ENCODE measurements around the gene NPL.
A peak's percentile ranks its signal among the peaks of the same experiment; 100 is the strongest.

The NPL gene

DNA sequence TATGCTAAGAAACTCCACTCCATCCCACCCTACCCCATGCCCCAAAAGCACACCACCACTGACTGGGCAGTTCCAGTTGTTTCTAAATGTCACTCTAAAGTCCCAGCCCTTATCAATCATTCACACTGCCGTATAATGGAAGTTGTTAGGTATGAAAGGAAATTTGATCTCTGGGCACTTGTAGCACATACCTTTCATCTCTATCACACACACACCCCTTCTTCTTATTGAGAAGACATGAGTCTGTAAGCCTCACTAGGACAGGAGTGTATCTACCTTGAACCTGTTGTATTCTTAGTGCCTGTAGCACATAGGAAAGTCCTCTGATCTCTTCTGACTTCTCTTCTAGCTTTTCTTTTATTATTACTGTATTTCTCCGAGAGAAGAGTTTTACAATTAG, 27.3 kb downstream of the NPL start:
- DNase-seq (ENCODE audit: low spot score), result no peak

DNA sequence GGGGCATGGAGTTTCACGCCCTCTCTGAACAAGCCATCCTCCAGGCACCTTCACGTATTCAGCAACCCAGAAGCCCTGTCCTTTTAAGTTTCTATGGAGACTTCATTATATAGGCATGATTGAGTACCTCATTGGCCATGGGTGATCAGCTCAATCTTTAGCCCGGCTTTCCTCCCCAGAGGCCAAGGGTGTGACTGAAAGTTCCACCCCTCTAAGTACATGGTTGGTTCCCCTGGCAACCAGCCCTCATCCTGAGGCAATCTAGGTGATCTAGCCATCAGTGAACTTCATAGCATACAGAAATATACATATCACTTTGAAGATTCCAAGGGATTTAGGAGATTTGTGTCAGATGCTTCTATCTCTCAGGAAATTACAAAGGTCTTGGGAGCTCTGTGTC, 28.2 kb downstream of the NPL start:
- no peak for DNase-seq (ENCODE audit: low spot score)

DNA sequence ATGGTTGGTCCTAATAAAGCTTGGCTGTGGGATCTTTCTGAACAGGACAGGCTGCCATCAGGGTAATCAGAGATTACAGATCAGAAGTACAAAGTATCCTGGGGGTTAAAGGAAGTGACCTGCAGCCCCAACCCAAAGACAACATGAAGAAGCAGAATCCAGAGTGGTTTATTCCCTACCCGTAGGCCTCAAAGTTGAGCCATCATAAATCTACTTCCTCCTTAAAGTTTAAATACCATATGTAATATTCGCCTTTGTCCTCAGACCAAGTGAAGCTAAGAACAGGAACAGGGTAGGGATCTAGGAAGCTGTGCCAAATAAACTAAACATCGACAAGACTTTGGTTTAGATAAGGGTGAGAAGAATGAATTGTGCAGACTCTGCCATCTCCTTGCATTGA, 33.6 kb downstream of the NPL start:
- no peak for DNase-seq (ENCODE audit: low spot score)

DNA sequence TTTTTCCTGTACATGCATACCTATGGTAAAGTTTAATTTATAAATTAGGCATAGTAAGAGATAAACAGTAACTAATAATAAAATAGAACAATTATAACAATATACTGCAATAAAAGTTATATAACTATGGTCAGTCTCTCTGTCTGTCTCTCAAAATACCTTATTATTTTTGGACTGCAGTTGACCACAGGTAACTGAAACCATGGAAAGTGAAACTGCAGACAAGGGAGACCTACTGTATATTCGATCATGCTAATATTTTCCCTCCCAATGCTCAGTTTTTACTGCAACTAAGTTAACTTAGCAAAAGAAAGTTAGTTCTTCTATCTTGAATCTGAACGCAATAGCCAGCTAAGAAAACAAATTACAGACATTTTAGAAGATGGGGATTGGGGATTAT, 37.3 kb downstream of the NPL start:
- DNase-seq (ENCODE audit: low spot score), result no peak

DNA sequence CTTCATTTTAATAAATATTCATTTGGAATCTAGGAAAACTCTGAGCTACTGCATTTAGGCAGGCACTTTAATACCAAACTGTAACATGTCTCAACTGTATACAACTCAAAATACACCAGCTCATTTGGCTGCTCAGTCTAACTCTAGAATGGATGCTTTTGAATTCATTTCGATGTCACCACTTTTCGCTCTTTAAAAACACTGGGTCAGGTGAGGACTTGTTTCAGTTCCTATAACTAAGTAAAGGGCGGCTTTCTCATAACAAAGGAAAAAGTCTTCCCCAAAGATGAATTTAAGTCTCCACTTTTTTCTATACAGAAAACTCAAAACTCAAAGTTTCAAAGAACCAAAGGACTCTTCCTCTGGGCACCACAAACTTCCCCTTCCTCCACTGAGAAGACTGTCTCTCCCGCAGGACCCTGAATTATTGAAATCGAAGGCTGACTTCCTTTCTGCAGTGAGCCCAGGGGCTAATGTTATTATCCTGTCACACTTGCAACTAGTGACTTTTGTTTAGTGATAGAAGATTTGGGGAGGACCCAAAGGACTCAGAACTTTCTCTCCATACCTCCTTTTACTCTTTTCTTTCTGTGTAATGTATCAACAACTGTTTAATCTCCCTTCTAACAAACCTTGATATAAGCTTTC, 39.8 kb downstream of the NPL start:
- DNase-seq (ENCODE audit: low spot score), result no peak

DNA sequence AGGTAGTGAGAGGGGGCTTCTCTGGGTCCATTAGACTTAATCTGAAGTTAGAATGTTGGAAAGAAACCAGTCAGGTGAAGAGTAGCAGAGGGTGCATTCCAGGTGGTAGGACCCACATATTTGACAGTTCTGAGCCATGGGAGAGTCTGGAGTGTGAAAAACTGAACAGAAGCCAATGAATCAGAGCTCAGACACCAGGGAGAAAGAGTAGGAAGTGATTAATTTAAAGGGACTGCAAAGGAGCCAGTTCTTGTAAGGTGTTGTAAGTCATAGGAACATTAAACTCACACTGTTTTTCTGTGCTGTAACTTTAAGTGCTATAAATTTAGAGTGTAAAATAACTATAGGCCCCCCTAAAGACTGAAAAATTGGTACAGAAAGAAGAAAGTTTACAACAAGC, 43.7 kb downstream of the NPL start:
- DNase-seq (ENCODE audit: low spot score), result no peak

DNA sequence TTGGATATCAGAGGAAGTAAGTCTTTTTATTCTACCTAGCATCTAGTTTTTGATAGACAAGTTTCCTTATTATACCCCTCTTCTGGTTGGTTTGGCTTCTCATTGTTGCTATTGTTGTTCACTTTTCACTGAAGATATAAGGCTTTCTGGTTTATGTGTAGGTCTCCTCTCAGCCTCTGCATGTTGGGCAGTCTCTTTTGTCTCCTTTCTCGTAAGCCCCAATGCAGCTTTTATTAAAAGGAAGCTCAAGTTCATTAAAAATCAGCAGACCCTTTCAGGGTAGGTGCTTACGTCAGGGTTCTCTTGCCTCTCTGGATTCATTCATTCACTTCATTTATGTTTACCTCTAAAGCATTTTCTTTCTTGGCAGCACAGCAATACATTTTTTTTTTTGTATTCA, 44.8 kb downstream of the NPL start:
- no peak for DNase-seq (ENCODE audit: low spot score)

DNA sequence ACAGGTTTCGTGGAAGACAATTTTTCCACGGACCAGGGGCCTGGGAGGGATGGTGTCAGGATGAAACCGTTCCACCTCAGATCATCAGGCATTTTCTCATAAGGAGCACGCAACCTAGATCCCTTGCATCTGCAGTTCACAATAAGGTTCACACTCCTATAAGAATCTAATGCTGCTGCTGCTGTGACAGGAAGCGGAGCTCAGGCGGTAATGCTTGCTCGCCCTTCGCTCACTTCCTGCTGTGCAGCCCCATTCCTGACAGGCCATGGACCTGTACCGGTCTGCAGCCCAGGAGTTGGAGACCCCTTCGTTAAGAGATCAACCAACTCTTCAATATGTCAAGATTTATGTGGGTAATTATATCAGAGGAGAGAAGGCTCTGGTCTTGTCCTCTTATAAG, 46.2 kb downstream of the NPL start:
- DNase-seq (ENCODE audit: low spot score), result no peak

DNA sequence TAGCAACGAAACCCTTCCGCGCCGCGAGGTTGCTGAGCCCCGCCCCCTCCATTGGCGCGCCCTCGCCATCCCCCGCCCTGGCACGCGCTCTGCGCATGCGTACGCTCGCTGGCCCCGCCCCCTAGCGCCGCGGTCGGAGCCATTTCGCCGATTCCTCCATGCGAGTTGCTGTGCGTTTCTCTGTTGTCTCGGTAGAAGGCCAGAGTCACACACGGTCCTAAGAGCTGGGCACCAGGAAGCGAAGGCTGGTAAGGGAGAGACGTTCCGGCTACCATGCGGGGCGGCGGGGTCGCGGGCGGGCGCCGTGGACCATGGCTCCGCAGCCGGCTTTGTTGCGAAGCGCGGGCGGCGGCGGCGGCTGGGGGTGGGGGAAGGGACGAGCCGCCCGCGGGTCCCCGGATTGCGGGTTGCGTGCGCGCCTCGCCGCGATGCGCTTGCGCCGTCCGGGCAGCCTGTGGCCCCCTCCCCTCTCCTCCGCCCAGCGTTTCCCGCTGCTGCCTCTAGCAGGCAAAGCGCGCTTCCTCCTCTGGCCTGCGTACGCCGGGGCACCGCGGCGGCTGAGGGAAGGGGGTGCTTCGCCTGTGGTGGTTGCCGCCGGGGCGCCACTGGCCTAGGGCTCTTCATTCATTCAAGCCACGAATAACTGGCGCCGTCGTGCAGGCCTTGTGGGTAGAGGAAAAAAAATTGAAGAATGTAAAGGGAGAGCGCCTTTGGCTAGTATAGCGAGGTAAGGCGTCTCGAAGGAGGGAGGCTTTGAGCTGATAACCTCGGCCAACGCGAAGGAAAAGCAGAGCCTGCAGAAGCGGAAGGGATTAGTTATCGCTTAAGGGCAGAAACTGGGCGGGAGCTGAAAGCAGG, 49.9 kb downstream of the NPL start, which contains the start of gene DHX9:
DHX9 (plus strand) TSS at position 139 of the 858 bp plus-strand sequence. CDS start 3,220 bp downstream, outside the sequence.
- peak; percentile 99 for DNase-seq (ENCODE audit: low spot score)

DNA sequence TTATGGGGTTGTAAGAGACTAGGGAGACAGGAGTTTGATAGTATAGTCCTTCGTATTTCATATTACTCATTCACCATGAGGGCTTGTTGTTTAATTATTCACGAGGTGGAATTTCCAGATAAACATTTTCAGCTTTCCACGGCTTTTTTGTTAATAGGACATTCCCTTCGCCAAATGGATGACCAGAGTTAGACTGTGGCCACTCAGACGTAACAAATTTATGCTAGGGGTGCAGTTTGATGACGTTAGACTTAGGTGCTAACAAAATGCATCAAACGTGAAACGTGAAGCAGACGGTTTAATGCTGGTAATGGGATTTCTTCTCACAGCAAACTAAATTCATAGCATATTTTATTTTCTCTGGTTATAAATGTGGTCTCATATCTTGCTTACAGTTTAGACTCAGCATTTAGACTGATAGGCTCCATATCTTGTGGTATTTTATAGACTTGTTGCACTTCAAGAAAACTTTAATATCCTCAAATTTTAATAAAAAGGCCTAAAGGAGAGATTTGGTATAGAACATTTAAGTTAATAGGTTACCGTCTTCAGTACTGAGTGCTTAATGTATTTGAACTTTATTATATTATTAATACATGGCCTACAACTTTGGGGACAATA, 51.9 kb downstream of the NPL start:
- peak; percentile 7 for DNase-seq (ENCODE audit: low spot score)

DNA sequence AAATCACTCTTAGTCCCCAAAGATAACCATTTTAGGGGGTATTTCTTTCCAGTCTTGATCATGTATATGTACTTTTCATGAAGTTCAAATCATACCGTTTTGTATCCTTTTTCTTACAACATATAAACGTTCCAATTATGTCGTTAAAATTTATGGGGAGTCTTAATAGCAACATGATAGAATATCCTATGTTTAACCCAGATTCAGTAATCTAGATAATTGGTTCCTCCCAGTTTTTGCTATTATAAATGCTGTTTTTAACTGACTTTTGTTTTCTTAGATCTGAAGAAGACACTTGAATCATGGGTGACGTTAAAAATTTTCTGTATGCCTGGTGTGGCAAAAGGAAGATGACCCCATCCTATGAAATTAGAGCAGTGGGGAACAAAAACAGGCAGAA, 52.7 kb downstream of the NPL start:
- no peak for DNase-seq (ENCODE audit: low spot score)

DNA sequence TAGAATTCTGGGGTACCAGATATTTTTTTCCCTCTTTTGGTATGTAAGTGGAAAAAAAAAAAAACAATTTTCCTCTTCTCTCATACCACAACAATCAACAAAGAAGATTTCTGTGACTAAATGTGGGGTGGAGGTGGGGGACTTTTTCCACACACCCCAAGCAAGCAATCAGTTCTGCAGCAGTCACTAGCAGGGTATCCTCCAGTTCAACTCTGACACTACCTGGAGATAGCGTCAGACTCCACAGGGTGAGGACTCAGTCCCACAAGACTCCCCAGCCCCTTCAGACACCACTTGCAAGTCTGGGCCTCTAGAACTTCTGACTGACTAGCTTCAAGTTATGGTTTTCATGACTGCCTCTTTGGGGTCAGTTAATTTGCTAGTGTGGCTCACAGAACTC, 55.8 kb downstream of the NPL start:
- DNase-seq (ENCODE audit: low spot score), result no peak

DNA sequence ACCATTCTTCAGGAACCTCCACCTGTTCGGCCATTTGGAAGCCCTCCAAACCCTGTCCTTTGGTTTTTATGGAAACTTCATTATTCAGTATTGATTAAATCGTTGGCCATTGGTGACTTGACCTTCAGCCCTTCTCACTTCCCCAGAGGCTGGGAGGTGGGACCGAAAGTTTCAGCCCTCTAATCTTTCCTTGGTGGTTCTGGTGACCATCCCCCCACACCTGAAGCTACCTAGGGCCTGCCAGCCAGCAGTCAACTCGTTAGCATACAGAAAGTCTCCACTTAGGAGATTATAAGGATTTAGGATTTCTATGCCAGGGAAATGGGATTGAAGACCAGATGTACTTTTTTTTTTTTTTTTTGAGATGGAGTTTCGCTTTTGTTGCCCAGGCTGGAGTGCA, 56.3 kb downstream of the NPL start:
- DNase-seq (ENCODE audit: low spot score), result no peak

DNA sequence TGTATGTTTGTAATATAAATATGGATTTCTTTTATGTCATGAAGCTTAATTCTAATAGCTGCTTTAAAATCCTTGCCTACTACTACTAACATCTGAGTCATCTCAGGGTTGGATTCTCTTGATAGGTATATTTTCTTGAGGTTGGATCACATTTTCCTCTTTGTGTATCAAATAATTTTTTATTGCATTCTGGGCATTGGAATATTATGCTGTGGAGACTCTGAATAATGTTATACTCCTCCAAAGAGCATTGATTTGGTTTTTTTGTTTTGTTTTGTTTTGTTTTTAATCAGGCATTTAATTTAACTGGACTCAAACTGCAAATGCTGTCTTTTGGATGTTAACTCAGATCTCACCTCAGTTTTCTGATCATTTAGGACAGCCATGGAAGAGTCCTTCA, 57.5 kb downstream of the NPL start:
- DNase-seq (ENCODE audit: low spot score), result no peak

DNA sequence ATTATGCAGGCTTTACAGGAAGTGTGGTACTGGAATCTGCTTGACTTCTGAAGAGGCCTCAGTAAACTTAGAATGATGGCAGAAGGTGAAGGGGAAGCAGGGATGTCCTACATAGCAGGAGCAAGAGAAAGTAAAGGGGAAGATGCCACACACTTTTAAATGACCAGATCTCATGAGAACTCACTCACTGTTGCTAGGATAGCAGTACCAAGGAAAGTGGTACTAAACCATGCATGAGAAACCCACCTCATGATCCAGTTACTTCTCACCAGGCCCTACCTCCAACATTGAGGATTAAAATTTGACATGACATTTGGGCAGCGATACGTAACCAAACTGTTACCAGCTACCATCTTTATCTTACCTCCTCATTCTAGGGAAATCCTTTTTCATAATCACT, 59.2 kb downstream of the NPL start:
- DNase-seq (ENCODE audit: low spot score), result no peak

DNA sequence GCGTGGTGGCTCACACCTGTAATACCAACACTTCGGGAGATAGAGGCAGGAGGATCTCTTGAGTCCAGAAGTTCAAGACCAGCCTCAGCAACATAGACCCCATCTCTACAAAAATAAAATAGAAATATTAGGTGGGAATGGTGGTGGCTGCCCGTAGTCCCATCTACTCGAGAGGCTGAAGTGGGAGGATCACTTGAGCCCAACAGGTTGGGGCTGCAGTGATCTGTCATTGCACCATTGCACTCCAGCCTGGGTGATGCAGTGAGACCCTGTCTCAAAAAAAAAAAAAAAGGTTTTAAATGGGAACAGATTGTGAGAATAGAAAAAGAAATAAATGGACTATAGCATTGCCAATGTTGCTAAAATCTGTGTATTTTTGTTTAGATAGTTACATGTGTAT, 60.7 kb downstream of the NPL start:
- no peak for DNase-seq (ENCODE audit: low spot score)

DNA sequence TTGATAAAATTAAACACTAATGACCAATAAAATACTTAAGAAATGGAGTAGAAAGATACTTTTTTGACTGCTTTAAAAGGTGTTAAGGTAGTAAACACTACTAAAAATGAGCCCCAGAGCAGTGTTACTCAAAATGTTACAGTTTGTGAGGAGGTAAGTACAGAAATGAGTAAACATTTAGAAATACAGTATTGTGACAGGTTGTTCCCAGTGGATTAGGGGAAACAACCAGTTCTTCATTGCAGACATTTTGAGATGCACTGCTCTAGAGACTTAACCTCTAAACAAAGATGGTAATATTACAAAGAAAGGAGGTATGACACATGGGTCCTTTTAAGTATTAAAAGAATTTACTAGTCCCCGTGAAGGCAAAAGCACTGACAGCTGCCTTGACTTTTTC, 62.3 kb downstream of the NPL start:
- no peak for DNase-seq (ENCODE audit: low spot score)

DNA sequence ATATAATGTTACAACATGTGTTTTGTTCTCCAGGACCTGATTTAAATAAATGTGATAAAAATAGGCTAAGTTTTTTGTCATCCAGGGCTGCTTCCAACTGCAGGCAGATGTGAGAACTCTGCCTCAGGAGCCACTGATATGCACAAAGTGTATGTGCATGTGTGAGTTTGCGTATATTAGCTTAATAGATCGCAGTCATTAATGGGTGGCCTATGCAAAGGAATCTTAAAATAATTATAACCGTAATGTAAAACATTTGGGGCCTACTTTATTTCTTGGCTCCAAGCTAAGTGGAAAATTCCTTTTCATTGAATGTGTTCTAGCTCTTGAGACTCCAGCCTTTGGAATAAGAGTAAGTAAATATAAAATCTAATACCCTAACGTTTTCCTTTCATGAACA, 66.3 kb downstream of the NPL start:
- DNase-seq (ENCODE audit: low spot score), result no peak

DNA sequence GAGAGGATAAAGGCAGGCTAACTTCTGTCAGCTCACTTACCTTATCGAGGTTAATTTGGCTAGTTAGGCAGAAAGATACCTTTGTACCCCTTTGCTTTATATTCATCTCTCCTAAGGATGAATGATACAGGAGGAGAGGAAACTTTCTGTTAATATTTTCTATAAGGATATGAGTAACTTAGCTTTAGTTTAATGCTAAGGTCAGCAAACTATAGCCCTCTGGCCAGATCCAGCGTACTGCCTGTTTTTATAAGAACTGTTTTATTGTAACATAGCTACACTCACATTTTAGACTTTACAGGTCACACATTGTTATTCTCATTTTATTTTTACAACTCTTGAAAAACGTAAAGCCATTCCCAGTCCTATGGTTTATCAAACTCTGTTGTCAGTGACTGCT, 67.6 kb downstream of the NPL start:
- DNase-seq (ENCODE audit: low spot score), result no peak

DNA sequence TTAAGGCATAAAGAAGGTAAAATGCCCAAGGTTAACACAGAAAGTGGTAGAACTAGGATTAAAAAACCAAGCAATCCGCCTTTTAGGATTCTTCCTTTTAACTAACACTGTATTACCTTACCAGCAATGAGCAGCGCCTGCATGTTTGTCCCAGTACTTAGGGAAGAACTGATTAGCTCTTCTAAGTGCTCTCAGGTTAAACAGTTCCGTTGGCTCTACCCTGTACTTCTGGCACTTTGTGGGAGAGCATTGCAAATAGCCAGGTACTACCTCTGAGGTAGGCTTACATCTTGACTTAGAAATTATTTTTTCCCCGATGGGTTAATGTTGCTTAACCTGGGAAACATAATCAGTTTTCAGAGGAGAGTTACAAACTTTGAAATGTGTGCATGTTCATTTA, 71.1 kb downstream of the NPL start:
- no peak for DNase-seq (ENCODE audit: low spot score)

DNA sequence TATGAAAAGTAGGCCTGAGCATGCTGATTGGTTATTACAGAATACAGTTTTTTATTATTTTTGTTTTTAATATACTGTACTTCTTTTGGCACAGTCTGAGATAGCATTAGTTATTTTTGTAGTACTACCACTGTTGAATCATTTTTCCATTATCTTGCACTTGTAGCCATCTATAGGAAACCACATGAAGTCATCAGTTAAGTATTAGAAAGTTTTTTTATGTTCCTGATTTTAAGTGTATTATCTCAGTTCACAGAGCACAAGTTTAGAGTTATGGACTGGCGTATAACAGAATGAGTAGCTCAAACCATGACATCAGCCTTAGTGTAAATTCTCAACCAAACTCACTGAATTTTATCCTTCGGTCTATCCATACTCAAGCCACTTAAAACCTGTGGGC, 72.4 kb downstream of the NPL start:
- DNase-seq (ENCODE audit: low spot score), result no peak

DNA sequence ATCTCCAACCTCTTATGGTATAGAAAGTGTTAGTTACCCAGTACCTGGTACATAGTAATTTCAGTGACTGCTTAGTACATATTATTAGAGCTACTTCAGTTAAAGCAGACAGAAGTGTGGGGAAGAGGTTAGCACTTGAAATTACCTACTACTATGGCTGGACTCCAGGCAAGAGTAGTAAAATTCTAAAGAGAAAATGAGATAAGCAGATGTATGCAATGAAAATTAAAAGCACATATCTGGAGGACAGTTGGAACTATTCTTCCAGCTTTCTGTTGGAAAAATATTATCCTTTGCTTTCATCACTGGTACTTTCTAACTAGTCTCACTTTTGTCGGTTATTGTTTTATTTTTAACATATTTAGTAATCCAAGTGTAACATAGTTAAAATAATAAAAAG, 73.3 kb downstream of the NPL start:
- no peak for DNase-seq (ENCODE audit: low spot score)

DNA sequence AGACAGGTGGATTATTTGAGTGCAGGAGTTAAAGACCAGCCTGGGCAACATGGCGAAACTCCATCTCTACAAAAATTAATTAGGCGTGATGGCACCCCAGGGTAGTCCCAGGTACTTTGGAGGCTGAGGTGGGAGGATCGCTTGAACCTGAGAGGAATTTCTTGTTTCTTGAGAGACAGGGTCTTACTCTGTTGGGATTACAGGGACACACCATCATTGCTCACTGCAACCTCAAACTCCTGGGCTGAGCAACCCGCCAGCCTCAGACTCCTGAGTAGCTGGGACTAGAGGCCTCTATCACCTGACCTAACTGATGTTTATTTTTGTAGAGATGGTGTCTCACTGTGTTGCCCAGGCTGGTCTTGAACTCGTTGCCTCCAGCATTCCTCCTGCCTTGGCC, 74.4 kb downstream of the NPL start:
- no peak for DNase-seq (ENCODE audit: low spot score)
